Peyer's patch (tissue), 4 donors: ENCODE results near the gene OTOS.

Source experiments
- POLR2A ChIP-seq, 2 donors: fragments of 450-650 bp; IDR thresholded peaks; one replicate each; pipeline ENCODE4 v1.5.1; 2017; ENCODE audit warnings: antibody characterized with exemption in 2 of 2, mild to moderate bottlenecking in 2 of 2, moderate library complexity in 2 of 2
- TF ChIP-seq, protein P1 (sequence below), 6 experiments: fragments of 450-650 bp in 4 of 6; fragments of 200-600 bp in 2 of 6; sonication (generic) in 1 of 6; IDR thresholded peaks; one replicate each; pipeline ENCODE4 v1.5.1; 2017 to 2019; ENCODE audit warnings: antibody characterized with exemption in 6 of 6, mild to moderate bottlenecking in 3 of 6, moderate library complexity in 1 of 6

DNA sequence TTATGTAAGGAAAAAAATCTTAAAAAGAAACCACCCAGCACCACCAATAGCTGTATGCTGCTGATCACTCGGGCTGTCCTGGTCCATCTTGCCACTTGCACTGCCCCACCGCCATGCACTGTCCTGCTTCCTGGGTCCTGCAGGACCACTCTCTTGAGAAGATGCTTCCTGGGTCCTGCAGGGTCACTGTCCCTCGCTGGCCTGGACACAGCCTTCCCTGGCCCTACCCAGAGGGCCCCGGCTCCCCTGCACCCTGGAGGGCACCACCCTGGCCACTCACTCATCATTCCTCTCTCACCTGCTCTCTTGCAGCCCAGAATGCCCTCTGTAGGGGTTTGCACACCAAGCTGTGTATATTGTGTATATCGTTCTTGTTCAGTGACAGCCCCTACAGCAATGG lies 2.4 kb upstream of the OTOS start:
- TF ChIP-seq, protein P1, sequence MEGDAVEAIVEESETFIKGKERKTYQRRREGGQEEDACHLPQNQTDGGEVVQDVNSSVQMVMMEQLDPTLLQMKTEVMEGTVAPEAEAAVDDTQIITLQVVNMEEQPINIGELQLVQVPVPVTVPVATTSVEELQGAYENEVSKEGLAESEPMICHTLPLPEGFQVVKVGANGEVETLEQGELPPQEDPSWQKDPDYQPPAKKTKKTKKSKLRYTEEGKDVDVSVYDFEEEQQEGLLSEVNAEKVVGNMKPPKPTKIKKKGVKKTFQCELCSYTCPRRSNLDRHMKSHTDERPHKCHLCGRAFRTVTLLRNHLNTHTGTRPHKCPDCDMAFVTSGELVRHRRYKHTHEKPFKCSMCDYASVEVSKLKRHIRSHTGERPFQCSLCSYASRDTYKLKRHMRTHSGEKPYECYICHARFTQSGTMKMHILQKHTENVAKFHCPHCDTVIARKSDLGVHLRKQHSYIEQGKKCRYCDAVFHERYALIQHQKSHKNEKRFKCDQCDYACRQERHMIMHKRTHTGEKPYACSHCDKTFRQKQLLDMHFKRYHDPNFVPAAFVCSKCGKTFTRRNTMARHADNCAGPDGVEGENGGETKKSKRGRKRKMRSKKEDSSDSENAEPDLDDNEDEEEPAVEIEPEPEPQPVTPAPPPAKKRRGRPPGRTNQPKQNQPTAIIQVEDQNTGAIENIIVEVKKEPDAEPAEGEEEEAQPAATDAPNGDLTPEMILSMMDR (IDR thresholded peaks at IDR 0.05) = no peak
- no peak for TF ChIP-seq POLR2A (IDR thresholded peaks at IDR 0.05)
